Parathyroid adenoma (tissue), 2 donors: ENCODE results near the gene SYT7.
A peak's percentile ranks its signal among the peaks of the same experiment; 100 is the strongest.

Experiments
- H2AFZ ChIP-seq: fragments of 300-600 bp; sonication (generic); one replicate; pipeline ENCODE4 v1.7.0; 2017; ENCODE audit warnings: antibody characterized with exemption, mild to moderate bottlenecking
- H3K27ac ChIP-seq: fragments of 300-600 bp; sonication (generic); one replicate; pipeline ENCODE4 v1.7.0; 2017
- H3K27me3 ChIP-seq: fragments of 300-600 bp; sonication (generic); one replicate; pipeline ENCODE4 v1.7.0; 2017; ENCODE audit warnings: low read length; ENCODE audit not compliant: control insufficient read depth, insufficient read depth
- H3K36me3 ChIP-seq: fragments of 300-600 bp; sonication (generic); one replicate; pipeline ENCODE4 v1.7.0; 2017; ENCODE audit warnings: low read length; ENCODE audit not compliant: control insufficient read depth, insufficient read depth
- H3K4me1 ChIP-seq: fragments of 300-600 bp; sonication (generic); one replicate; pipeline ENCODE4 v1.7.0; 2017; ENCODE audit warnings: control low read depth
- H3K4me2 ChIP-seq: fragments of 300-600 bp; sonication (generic); one replicate; pipeline ENCODE4 v1.7.0; 2017; ENCODE audit warnings: low read length
- H3K4me3 ChIP-seq: fragments of 300-600 bp; sonication (generic); one replicate; pipeline ENCODE4 v1.7.0; 2017; ENCODE audit warnings: low read depth, low read length
- H3K79me2 ChIP-seq: fragments of 300-600 bp; sonication (generic); one replicate; pipeline ENCODE4 v1.7.0; 2017; ENCODE audit warnings: control low read depth
- H3K9ac ChIP-seq: fragments of 300-600 bp; sonication (generic); one replicate; pipeline ENCODE4 v1.7.0; 2017; ENCODE audit warnings: mild to moderate bottlenecking
- H3K9me3 ChIP-seq: fragments of 300-600 bp; sonication (generic); one replicate; pipeline ENCODE4 v1.7.0; 2017; ENCODE audit warnings: low read length; ENCODE audit not compliant: control insufficient read depth
- CTCF ChIP-seq: fragments of 300-600 bp; sonication (generic); IDR thresholded peaks from one replicate; pipeline ENCODE4 v1.7.0; 2017; ENCODE audit warnings: antibody characterized with exemption, mild to moderate bottlenecking
- donor health status: primary hyperparathyroidism.

The SYT7 gene

DNA sequence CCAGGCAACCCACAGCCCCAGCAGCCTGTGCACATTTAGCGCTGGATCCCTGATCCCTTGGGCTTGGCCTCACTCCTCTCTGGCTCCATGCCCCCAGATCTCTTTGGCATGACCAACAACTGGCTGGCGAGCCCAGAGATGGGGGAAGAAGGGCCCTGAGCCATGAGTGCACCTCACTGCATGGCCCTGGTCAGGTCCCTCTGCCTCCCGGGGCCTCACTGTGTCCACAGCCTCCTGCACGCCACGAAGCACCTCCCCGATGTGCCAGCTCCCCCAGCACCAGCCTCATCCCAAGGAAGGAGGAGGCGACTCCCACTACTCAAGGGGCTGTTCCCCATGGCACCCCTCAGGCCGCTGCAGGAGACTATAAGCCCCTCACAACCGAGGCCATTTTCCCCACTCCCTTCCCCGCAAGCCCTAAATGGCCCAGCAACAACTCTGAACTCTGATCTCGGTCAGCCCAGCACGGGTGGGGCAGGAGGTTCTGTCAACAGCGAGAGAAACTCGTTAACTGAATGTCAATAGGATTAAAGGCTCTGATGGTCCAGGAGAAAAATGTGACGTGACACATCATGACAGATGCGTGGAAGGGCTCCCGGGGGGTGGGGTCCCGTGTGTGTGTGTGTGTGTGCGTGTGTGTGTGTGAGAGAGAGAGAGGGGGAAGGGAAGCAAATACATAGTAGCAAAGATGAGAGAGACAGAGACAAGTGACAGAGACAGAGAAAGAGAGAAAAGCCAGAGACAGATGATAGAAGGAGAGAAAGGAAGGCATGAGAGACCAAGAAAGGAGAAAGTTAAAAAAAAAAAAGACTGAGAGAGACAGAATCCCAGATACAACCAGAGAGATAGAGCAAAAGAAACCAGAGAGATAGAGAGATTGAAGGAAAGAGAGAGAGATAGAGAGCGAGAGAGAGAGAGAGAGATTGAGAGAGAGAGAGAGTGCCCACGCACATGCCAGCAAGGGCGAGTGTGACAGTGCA is 28.4 kb upstream of the SYT7 start:
- Histone ChIP-seq H3K27ac (no peak overlapping the region), H3K79me2 (no peaks in the 10 kb centered on the region), H3K4me3 (no peak overlapping the region), H3K9me3 (no peaks in the 10 kb centered on the region), H3K4me1 (no peaks in the 10 kb centered on the region), H3K4me2 (no peak overlapping the region), H3K27me3 (no peaks in the 10 kb centered on the region), H2AFZ (peak overlapping the region; percentile 53), H3K9ac (no peak overlapping the region), H3K36me3 (no peaks in the 10 kb centered on the region)
- no peak for TF ChIP-seq CTCF

DNA sequence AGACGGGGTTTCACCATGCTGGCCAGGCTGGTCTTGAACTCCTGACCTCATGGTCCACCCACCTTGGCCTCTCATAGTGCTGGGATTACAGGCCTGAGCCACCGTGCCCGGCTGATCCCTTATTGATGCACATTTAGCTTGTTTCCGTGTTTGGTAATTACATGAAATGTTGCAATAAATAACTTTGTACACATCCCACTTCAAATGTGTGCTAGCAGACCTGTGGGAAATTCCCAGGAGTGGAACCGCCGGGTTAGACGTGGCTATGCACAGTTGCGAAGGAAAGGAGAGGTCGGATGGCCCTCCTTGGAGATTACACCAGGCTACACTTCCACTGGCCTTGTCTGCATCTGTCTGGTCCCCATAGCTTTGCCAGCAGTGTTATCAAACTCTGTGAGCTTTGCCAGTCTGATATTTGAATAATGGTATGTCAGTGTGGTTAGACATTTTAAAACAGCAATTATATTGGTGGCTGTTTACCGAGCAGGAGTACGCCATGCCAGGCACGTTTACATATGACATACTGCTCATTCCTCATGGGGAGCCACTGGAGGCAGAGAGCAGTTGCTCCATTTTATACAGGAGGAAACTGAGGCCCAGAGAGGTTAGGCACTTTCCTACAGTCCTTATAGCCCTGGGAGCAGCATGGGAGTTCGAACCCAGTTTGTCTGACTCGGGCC is 27.2 kb upstream of the SYT7 start:
- Histone ChIP-seq H3K4me1 (no peaks in the 10 kb centered on the region), H3K9me3 (no peaks in the 10 kb centered on the region), H3K79me2 (no peaks in the 10 kb centered on the region), H3K9ac (no peak overlapping the region), H3K27ac (no peak overlapping the region), H3K27me3 (no peaks in the 10 kb centered on the region), H3K4me2 (no peak overlapping the region), H3K4me3 (no peak overlapping the region), H3K36me3 (no peaks in the 10 kb centered on the region), H2AFZ (no peak overlapping the region)
- no peak for TF ChIP-seq CTCF

GRCh38 chr11:61607426-61607825 is 26.6 kb upstream of the SYT7 start:
- H3K9me3 ChIP-seq: no peaks in the 10 kb centered on the region
- H3K9ac ChIP-seq: no peak overlapping the region
- H3K36me3 ChIP-seq: no peaks in the 10 kb centered on the region
- TF ChIP-seq CTCF: no peak
- H3K79me2 ChIP-seq: no peaks in the 10 kb centered on the region
- no peak overlapping the region for H3K27ac ChIP-seq
- H3K4me1 ChIP-seq: no peaks in the 10 kb centered on the region
- H3K4me2 ChIP-seq: no peak overlapping the region
- no peak overlapping the region for H3K4me3 ChIP-seq
- no peaks in the 10 kb centered on the region for H3K27me3 ChIP-seq
- H2AFZ ChIP-seq: no peak overlapping the region

DNA sequence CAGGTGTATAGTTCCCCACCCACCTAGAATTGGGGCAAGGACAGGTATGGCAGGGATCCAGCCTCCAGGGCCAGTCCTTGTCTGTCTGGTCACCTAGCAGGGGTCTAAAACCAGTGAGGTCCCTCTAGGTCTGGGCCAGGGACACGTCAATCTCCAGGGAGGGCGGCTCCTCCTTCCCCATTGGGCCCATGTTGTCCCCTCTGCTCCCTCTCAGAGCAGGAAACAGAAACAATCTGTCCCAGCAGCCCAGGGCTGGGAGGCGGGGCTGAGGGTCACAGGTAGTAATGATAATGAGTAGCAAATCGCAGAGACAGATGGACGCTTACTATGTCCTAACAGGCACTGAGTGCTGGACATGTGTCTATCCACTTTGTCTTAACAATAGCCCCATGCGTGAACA is 22.8 kb upstream of the SYT7 start:
- no peak overlapping the region for H2AFZ ChIP-seq
- H3K4me1 ChIP-seq: no peaks in the 10 kb centered on the region
- no peak overlapping the region for H3K4me2 ChIP-seq
- no peaks in the 10 kb centered on the region for H3K9me3 ChIP-seq
- no peak for TF ChIP-seq CTCF
- H3K27me3 ChIP-seq: no peaks in the 10 kb centered on the region
- no peaks in the 10 kb centered on the region for H3K79me2 ChIP-seq
- no peak overlapping the region for H3K9ac ChIP-seq
- H3K27ac ChIP-seq: no peak overlapping the region
- H3K36me3 ChIP-seq: no peaks in the 10 kb centered on the region
- H3K4me3 ChIP-seq: no peak overlapping the region
